Stimulated activated CD4-positive, alpha-beta T cell treated with anti-CD3 and anti-CD28 coated beads, Interleukin-12 subunit alpha, Interleukin-12 subunit beta, amount 100 ng/mL, for 24 hours (primary cell): Measurements from ENCODE around the gene EAF2.
"Not testable (repeated sequence)": the region's sequence is repeated elsewhere in the genome, so short reads cannot be mapped to it uniquely, and the experiment has no call there.

Experiments used
- DNase-seq, 2 experiments: peaks; one replicate each; pipeline ENCODE4 v3.0.0-alpha.2; 2020; ENCODE audit warnings: low read depth in 2 of 2

EAF2 gene

DNA sequence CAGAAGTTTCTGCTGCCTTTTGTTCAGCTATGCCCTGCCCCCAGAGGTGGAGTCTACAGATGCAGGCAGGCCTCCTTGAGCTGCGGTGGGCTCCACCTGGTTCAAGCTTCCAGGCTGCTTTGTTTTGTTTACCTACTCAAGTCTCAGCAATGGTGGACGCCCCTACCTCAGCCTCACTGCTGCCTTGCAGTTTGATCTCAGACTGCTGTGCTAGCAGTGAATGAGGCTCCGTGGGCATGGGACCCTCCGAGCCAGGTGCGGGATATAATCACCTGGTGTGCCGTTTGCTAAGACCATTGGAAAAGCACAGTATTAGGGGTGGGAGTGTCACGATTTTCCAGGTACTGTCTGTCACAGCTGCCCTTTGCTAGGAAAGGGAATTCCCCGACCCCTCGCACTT is 28.2 kb downstream of the EAF2 start:
- not testable (repeated sequence) for DNase-seq

DNA sequence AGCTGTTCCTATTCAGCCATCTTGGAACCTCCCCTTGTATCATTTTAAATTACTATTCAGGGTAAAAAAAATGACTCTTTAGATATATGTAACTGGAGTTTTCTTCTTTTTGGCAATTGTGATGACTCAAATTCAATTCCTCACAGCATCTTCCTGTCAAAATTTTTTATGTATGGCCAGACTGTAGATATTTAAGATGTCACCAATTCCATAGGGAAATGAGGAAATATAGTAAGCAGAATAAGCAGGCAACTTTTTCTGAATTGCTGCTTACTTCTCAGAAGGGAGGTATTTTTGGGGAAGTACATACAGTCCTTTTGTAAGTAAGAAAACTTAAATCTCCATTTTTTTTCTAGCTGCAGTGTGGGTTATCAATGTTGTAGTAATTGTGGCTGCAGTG is 28.8 kb downstream of the EAF2 start:
- no peak for DNase-seq

DNA sequence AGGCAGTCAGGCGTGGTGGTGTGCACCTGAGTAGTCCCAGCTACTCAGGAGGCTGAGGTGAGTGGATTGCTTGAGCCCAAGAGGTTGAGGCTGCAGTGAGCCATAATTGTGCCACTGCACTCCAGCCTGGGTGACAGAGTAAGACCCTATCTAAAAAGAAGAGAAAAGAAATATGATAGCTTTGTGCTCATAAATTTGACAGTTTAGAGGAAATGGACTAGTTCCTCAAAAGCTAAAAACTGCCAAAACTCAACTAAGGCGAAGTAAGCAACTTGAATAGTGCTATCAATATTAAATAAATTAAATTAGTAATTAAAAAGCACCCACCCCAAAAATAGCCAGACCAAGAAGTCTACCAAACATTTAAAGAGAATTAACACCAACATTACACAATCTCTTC is 34.7 kb downstream of the EAF2 start:
- DNase-seq: no peak

DNA sequence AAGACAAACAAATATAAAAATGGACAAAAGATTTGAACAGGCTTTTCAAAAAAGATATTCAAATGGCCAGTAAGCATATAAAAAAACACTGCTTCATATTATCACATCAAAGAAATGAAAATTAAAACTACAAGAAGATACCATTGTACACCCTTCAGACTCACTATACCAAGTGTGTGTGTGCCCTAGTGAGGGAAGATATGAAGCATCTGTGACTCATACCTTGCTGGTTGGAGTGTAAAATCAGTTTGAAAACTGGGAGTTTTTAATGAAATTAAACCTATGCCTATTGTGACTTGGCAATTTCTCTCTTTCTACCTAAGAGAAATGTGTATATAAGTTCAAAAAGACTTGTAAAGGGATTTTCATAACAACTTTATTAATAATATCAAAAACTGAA is 35.7 kb downstream of the EAF2 start:
- no peak for DNase-seq

DNA sequence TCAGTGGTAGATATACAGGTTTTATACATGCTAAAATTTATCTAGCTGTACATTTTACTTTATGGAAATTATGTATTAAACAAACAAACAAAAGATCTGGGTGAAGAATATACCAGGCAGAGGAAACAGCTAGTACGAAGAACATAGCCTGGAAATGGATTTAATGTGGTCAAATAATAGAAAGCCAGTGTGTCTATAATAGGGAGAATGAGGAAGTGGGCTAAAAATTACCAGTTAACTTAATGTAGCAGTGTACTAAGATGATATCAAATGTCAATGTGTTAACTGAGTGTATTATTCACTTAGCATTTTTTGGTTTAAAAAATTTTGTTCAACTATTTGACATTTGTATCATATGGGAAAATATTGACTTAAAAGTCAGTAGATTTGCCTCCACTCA is 36.4 kb downstream of the EAF2 start:
- no peak for DNase-seq

DNA sequence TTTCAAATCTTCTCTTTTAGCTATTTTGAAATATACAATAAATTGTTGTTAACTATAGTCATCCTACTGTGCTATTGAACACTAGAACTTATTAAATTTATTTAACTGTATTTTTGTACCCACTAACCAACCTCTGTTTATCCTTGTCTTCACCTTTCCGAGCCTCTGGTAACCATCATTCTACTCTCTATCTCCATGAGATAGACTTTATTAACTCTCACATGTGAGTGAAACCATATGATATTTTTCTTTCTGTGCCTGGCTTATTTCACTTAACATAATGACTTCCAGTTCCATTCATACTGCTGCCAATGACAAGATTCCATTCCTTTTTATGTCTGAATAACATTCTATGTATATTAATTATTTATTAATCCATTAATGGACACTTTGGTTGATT is 43.4 kb downstream of the EAF2 start:
- no peak for DNase-seq

DNA sequence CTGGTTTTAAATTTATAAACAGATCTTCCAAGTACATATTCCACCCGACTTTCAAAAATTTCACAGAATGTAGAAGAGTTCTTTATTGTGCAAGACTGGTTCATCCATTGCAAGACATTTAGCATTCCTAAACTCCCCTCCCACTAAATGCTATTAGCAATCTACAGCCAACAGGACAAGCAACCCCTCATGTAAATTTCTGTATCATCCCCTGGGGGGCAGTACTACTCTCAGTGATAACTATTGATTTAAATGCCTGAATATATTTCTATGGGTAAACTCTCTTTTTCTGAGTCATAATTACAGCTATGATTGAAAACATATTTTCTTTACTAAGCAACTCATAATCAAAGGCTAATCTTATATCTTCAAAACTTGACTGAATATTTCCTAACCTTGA is 48.5 kb downstream of the EAF2 start:
- DNase-seq: no peak

DNA sequence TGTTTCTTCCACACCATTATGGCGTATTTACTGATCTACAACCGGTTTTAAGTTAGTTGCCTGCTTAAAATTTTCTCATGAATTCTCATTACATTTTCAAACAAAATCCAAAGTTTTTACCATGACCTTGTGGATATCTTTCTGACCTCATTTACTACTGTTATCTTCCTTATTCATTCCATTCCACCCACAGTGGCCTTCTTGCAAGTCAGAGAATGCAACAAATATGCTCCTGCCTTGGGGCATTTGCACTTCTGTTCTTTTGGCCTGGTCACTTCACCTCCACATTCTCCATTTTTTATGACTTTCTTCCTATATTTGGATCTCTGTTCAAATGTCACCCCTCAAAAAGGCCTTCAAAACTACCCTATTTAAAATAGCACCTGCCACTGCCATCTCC is 50.4 kb downstream of the EAF2 start:
- DNase-seq: no peak

DNA sequence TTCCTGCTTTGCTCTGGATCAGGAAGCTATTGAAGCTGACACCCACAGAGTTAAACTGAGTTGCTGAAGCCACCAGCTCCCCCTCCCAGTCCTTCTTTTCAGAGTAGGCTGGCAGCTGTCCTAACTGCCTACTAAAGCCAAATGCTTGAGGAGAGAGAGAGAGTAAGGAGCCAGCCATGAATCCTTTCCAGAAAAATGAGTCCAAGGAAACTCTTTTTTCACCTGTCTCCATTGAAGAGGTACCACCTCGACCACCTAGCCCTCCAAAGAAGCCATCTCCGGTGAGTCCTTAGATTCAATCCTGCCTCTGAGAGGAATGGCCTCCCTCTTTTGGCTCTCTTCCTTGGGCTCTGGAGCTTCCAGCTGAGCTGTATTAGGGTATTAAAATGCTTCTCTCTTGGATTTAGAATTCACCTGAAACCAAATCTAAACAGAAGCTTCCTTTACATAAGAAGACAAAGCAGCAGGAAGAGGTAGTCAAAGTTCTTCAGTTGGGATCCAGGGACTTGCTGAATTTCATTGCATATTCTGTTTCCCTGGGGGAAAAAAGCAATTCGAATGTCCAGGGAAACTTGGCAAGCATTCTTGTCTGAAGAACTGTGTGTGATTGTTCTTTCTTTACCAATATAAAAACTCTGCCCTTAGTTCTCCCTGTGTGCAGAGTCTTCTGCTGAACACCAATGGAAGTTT is 59.4 kb downstream of the EAF2 start, which contains the start of gene SLC15A2:
TSS of gene SLC15A2 (plus strand) at position 101 of the 690 bp plus-strand sequence. CDS start at position 177, 76 bp downstream.
- DNase-seq: no peak

DNA sequence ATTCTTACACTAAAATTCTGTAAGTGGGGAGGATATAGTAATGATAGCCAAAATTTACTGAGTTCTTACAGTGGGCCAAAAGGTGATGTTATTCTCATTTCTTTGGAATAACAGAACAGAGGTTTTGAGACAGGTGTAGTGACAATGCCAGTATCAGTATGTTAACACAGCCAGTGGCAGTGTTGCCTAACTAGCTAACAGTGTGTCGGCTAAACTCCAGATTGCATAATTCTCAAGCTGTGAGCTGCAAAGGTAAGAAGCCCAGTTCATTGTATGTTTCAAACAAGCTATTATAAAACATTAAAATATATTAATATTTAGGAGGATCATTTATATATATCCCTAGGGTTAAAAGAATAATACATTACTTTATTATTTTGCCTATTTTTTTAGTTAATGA is 60.1 kb downstream of the EAF2 start:
- DNase-seq: no peak

DNA sequence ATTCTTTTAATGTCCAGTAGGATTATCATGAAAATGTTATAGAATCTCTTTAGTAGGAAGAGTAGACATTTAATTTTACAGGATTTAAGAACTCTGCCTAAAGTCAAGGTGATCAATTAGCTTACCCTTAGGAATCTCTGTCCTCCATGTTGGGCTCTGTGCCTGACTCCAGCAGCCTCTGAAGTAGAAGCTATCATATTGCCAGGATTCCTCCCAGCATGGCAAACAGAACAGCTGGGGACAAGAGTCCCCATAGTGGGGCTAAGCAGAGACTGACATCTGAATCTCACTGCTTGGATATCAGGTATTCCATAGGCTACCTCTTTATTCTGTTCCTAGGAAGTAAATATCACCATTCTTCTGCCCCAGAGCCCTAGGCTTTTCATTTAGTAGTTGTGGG is 60.7 kb downstream of the EAF2 start:
- DNase-seq: no peak

DNA sequence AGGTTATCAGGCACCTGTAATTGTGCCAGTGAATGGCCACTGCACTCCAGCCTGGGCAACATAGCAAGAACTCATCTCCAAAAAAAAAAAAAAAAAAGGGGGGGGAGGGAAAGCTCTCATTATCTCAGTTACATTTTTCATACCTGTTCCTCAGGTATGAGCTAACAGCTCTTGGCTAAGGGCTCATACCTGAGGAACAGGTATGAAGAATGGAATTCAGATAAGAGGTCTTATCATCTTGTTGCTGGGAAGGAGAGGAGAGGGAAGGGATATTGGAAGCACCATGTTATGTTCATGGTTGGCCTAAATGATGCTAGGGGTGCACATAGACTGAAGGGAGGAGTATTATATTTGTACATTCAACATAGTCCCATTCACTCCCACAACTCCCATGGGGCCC is 61.8 kb downstream of the EAF2 start:
- no peak for DNase-seq

DNA sequence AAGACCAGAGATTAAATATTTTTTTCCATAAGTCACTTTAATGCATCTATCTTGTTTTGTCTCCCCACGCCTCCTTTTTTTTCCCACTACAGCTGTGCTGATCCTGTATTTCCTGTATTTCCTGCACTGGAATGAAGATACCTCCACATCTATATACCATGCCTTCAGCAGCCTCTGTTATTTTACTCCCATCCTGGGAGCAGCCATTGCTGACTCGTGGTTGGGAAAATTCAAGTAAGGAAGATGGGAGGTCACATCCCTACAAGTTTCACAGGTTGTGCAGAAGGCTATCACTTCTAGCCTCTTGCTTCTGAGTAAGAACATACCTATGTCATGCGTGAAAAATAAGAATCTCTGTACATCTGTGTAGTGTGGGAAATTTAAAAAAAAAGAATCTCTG is 62.3 kb downstream of the EAF2 start:
- no peak for DNase-seq

DNA sequence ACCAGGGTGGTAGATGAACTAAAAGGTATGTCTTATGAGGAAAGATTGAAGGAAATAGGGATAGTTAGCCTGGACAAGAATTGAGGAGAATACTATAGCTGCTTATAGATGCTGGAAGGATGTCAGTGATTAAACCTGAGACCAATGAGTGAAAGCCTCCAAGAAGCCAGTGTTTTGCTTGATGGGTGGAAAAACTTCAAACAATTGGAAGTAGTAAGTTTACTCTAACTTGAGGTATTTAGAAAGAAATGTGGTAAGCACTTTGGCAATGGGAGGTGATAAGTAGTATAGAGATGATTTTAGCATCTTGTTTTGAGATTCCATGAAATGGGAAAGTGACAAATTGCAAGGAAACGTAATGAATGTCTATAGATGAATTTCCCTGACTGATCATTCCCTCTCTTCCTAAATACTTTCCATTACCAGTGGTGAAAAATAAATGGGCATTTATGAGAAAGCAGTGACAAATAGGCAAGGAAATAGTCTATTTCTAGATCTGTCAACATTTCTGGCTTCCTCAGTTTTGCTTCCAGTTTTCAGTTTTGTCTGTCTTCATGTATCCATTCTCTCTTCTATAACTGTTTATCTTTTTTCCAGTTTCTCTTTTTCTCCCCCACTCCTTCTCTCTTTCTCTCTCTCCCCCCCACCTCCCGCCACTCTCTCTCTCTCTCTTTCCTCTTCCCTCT is 78.4 kb downstream of the EAF2 start:
- no peak for DNase-seq

DNA sequence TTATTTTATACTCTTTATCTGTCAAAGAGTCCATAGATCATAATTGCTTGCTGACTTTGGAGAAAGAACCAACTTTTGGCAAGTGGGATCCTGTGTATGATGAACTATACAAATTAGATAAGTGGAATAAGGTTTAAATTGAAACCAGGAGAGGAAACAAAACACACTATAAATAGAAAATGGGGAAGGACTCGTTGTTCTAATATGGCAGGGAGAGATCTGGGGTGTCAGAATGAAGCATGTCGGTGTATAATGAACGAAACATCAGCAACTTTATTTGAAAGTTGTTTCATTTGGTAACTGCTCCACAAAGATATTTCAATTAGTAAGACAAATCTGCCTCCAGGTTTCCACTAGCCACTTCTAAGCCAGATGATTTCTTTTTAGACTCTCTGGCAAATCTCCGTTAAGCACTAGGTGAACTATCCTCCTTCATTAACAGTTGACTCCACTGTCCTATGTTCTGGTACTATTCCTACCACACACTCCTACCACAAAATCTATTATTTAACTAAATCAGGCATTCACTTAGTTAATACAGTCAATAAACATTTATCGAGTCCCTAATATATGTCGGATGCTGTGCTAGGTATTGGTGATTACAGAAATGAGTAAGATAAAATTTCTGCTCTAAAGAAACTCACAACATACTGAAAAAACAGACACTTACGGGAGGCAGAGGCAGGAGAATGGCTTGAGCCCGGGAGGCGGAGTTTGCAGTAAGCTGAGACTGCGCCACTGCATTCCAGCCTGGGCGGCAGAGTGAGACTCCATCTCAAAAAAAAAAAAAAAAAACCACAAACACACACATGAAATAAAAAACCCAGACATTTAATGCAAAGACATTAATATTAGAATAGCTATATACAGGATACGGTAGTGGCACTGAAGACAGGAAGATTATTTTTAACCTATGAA is 79.3 kb downstream of the EAF2 start:
- no peak for DNase-seq

DNA sequence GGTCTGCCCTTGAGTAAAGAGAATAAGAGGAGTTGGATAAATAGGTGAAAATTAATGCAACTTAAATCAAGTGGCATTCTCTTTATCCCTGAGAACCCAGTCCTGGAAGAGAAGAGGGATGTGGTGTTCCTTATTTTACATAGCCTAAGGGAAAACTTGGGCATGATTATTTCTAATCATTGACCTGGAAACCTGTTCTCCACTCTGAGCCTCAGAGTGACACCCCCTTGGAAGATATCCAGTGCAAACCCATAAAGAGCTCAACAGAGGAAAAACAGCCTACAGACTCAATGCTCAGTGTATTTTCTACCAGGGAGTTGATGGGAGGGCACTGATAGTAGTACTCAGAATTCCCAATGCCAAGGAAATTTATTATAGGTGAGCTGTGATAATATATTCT is 81.2 kb downstream of the EAF2 start:
- DNase-seq: no peak

DNA sequence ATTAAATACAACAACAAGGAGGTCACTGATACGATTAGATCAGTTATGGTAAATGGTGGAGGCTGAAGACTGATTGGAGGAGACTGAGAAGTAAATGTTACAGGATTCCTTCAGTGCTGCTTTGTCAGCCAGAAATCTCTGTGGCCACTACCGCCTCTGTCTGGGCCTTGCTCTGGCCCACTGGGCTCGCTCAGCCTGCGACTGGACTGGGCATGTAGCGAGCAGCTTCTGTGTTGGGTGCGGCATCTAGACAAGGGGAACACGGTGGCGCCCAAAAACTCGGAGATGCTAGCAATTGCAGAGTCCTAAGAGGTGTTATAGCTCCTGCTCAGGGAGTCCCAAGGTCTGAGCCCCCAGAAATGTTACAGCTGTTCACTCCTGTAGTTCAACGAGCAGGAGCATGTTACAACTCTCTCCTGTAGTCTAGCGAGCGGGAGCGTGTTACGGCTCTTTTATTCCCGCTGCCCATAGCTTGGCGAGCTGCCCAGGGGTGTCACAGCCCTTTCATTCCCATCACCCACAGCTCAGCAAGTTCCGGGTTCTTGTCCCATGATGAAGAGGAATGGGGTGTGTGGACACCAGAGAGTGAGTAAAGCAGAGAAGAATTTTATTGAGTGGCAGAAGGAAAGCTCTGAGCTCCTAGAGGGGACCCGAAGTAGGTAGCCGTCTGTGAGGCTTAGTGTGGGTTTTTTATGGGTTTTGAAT is 83.9 kb downstream of the EAF2 start:
- no peak for DNase-seq

DNA sequence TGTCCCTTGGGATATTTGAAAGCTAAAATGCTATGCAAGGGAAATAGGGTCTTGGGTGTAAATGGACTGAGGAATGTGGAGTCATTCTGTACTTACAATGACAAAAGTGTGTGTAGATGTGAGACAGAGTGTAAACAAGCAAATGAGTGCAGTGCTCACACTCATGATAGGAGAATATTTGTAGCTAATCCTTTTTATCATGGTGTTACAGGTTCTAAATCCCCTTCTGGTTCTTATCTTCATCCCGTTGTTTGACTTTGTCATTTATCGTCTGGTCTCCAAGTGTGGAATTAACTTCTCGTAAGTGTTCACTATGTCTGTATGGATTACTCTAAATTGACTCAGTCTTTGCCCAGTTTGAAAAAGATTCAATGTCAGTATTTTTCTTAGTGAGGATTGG is 89.7 kb downstream of the EAF2 start:
- no peak for DNase-seq

DNA sequence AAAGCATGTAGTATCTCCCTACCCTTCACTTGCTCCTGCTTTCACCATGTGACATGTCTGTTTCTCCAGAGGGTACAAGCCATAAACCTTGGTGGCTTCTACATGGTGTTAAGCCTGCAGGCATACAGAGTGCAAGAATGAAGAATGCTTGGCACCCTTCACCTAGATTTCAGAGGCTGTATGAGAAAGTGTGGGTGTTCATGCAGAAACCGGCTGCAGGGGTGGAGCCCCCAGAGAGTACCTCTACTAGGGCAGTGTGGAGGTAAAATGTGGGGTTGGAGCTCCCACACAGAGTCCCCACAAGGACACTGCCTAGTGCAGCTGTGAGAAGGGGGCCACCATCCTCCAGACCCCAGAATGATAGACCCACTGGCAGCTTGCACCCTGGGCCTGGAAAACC is 91.4 kb downstream of the EAF2 start:
- DNase-seq: no peak
